ENCODE data around the gene CATSPERZ.

CATSPERZ gene, protein sequence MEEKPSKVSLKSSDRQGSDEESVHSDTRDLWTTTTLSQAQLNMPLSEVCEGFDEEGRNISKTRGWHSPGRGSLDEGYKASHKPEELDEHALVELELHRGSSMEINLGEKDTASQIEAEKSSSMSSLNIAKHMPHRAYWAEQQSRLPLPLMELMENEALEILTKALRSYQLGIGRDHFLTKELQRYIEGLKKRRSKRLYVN

DNA sequence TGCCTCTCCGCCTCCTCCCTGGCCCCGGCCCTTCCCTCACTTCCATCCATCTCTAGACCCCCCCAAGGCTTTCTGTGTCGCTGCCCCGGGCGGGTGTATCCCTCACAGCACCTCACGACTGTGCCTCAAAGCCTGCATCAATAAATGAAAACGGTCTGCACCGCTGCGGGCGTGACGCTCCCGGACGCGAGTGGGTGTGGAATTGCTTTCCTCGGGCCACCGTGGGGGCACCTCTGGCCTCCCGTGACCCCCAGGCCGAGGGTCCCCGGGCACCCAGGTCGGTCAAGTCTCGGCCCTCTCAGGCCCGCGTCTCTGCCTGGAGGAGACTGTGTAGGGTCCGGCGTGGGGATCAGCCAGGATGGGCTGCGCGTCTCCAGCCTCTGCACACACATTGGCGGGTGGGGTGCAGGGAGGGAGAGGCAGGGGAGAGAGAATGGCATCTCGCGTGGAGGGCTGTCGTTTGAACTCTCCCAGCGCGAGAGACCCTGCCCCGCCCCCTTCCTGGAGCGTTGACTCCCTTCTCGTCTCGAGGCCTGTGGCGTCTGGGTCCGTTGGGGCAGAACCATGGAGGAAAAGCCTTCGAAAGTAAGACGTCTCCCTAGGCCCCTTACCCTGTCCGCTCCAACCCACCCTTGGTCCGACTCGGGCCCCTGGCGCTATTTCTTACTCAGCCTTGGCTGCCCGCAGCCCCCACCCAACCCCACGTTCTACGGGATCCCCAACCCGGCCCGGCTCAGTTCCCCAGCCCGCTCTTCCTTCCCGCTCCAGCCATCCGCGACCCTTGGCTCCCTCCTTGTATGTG lies at the start of gene CATSPERZ:
CATSPERZ (plus strand) TSS at position 512 of the 802 bp plus-strand sequence; CDS start at position 565, 53 bp downstream.
- peaks cover 35% of the 10 kb centered on the region for H3K27me3 ChIP-seq (ENCODE audit: low read depth)
- no peaks in the 10 kb centered on the region for H3K9me3 ChIP-seq
- in situ Hi-C loops (cut with MboI; ENCODE audit: low sequenced_read_pairs) = no loop called here
- peaks cover 7% of the 10 kb centered on the region; the same call in 1 of the 2 replicates for H3K4me1 ChIP-seq
- peak within 1 kb of the TSS; percentile 16 for H3K4me3 ChIP-seq
- H3K36me3 ChIP-seq (replicated peaks) = no peaks in the 10 kb centered on the region
- no peak for DNase-seq (ENCODE audit: low spot score in 2 of 2)

DNA sequence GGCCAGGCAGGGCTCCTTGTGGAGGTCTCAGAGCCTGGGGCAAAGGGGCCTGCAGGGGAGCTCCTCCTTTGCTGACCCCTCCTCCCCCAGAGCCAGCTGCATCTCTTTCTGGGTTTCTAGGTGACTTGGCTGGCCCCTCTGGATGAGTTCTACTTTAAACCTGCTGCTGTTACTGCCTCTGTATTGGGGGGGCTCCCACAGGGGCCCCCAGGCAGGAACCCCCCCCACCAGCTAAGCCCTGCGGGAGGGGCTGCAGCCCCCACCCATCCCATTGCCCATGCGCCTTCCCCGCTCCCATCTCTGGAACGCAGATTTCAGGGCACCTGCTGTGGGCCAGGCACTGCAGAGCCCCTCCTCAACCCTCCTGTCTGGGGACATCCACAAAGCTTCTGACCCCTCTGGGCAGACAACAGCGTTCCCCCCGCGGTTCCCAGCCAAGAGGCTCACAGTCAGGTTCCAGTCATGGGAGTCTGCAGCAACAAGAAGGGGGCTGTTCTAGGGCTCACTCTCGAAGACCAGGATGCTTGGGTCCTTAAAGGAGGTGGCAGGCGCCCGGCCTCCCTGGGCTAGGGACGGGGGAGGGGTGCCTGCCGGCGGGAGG lies 49.6 kb upstream of the CATSPERZ start:
- H3K27me3 ChIP-seq (ENCODE audit: low read depth) = no peaks in the 10 kb centered on the region
- peak overlapping the region; percentile 70 for H3K4me3 ChIP-seq
- DNase-seq (ENCODE audit: low spot score in 2 of 2) = peak in 1 of 2 experiments; percentile 32
- peaks cover 12% of the 10 kb centered on the region for H3K4me1 ChIP-seq
- H3K9me3 ChIP-seq = no peaks in the 10 kb centered on the region
- H3K36me3 ChIP-seq (replicated peaks) = peaks cover 9% of the 10 kb centered on the region
- in situ Hi-C loops (cut with MboI; ENCODE audit: low sequenced_read_pairs) = loop anchor here (25.0 kb wide), 1 partner anchor 862 kb away; the partner anchor contains the start of genes FAU, MRPL49, TM7SF2 and ZNHIT2

DNA sequence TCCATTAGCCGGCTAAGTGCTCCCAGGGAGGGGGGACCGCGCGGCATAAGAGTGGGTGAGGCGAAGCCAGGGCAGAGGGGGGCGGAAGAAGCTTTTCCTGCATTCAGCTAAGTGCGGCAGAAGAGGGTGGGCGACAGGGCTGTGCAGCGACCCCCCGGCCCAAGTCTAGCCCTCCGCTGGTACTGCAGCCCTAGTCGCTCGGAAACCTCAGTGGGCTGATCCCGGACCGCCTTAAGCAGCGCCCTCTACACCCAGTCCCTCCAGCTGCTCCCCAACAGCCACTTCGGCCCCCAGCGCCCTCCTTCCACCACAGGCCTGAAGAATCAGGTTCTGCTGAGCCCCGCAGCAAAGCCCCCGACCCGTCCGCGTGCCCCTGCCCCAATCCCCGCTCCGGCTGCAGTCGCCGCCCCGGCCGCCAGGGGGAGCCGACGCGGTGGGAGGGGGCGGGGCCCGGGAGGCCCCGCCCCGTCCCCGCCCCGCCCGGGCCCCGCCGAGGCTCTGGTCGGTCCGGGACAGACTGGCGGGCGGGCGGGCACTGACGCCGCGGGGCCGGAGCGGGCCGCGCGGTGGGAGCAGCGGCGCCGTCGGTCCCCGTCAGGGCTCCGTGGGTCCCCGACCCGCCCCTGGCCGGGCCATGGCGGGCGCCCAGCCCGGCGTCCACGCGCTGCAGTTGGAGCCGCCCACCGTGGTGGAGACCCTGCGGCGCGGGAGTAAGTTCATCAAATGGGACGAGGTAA lies 49.0 kb upstream of the CATSPERZ start, which contains the start of gene PLCB3:
PLCB3 (plus strand) TSS at position 515 of the 737 bp plus-strand sequence; CDS start at position 635, 120 bp downstream.
- Histone ChIP-seq H3K27me3 (ENCODE audit: low read depth) (no peaks in the 10 kb centered on the region), H3K4me3 (peak within 1 kb of the TSS; percentile 70), H3K4me1 (peaks cover 12% of the 10 kb centered on the region), H3K36me3 (replicated peaks) (peaks cover 15% of the 10 kb centered on the region), H3K9me3 (no peaks in the 10 kb centered on the region)
- peak; percentile 33 to 69 for DNase-seq (ENCODE audit: low spot score in 2 of 2)
- in situ Hi-C loops (cut with MboI; ENCODE audit: low sequenced_read_pairs) = loop anchor here (25.0 kb wide), 1 partner anchor 861 kb away; the partner anchor contains the start of genes FAU, MRPL49, TM7SF2 and ZNHIT2

DNA sequence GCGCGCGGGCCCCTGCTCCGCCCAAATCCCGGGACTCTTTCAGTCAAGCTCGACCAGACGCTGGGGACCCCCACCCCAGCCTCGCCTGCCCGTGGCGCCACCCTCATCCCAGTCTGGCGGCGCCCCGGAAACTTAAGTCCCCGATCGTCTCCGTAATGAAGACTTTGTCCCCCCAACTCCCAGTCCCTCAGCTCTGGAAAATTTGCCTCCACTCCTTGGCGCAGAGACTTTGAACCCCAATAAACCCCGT lies 48.5 kb upstream of the CATSPERZ start:
- Histone ChIP-seq H3K4me1 (peaks cover 12% of the 10 kb centered on the region), H3K36me3 (replicated peaks) (peaks cover 20% of the 10 kb centered on the region), H3K9me3 (no peaks in the 10 kb centered on the region), H3K4me3 (peak overlapping the region; percentile 70), H3K27me3 (ENCODE audit: low read depth) (no peaks in the 10 kb centered on the region)
- DNase-seq (ENCODE audit: low spot score in 2 of 2) = no peak
- in situ Hi-C loops (cut with MboI; ENCODE audit: low sequenced_read_pairs) = loop anchor here (25.0 kb wide), 1 partner anchor 861 kb away; the partner anchor contains the start of genes FAU, MRPL49, TM7SF2 and ZNHIT2

DNA sequence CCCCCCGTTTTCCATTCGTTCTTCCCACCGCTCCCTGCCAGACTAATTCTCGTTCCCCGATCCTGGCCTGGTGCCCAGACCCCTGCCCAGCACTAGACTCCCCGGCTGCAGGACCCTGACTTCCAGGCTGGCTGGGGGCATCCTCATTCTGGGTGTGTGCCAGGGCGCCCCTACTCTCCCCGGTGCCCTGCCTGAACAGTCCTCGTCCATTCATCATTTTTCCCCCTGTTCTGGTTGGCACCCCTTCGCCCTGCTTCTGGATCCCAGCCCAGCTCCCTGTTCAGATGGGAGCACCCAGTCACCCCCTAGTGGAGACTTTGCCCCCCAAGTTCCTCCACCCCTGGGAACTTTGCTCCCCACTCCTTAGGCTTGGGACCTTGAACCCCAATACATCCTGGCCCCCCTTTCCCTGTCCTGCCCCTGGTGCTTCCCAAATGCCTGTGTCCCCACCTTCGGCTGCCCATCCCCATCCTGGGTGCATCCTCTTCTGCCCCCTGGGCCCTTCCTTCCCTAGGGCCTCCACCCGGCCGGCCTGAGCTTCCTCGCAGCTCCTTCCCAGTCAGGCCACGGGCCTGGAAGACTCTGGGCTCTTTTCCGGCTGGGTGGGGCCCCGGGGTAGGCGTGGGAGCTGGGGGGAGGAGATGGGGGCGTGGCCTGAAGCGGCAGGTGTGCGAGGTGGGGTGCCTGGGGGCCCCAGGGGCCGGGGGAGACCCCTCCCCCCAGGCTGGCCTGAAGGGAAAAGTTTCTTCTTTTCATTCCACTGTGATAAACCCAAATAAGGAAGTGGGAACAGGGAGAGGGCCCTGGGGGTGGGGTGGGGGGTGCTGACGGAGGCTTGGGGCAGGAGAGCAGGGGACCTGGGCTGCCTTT lies 47.9 kb upstream of the CATSPERZ start:
- Histone ChIP-seq H3K9me3 (no peaks in the 10 kb centered on the region), H3K4me3 (peak overlapping the region; percentile 70), H3K27me3 (ENCODE audit: low read depth) (no peaks in the 10 kb centered on the region), H3K4me1 (peaks cover 12% of the 10 kb centered on the region), H3K36me3 (replicated peaks) (peaks cover 22% of the 10 kb centered on the region)
- DNase-seq (ENCODE audit: low spot score in 2 of 2) = peak in 1 of 2 experiments; percentile 75
- in situ Hi-C loops (cut with MboI; ENCODE audit: low sequenced_read_pairs) = loop anchor here (25.0 kb wide), 1 partner anchor 860 kb away; the partner anchor contains the start of genes FAU, MRPL49, TM7SF2 and ZNHIT2

DNA sequence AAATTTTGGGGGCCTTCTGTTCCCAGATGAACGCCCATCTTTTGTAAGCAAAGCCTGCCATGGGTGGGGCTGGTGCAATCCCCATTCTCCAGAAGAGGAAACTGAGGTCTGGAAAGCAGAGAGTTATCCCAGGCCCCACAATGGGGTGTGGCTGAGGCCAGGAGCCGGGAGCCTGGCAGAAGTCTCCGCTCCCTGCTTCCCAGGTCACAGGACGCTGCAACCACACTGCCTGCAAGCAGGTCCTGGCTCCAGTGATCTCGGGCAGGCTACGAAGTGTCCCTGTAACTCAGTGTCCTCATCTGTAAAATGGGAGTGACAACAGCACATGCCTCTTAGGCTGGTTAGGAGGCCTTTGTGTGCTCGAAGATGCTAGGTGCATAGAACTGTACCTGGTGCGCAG lies 47.1 kb upstream of the CATSPERZ start:
- in situ Hi-C loops (cut with MboI; ENCODE audit: low sequenced_read_pairs) = loop anchor here (25.0 kb wide), 1 partner anchor 859 kb away; the partner anchor contains the start of genes FAU, MRPL49, TM7SF2 and ZNHIT2
- no peak for DNase-seq (ENCODE audit: low spot score in 2 of 2)
- Histone ChIP-seq H3K27me3 (ENCODE audit: low read depth) (no peaks in the 10 kb centered on the region), H3K4me1 (peaks cover 7% of the 10 kb centered on the region), H3K36me3 (replicated peaks) (peaks cover 26% of the 10 kb centered on the region), H3K9me3 (no peaks in the 10 kb centered on the region), H3K4me3 (no peak overlapping the region)

DNA sequence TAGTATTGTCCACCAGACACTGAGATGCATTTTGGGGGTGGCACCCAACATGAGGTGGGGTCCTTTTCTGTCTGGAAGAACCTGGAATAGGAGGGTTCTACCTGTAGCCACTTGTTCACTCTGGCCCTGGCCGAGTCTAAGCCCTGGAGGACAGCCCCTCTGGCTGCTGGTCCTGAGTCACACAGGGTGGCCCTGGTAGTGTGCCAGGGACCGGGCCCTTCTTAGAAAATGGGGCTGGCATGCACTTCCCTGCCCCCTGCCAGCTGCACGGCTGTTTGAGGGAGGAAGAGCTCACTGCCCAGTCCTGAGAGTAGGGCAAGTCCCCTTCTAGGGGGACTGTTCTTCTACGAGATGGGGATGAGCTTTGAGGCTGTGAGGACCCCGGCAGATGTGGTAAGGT lies 46.7 kb upstream of the CATSPERZ start:
- Histone ChIP-seq H3K9me3 (no peaks in the 10 kb centered on the region), H3K4me1 (peaks cover 7% of the 10 kb centered on the region), H3K27me3 (ENCODE audit: low read depth) (no peaks in the 10 kb centered on the region), H3K4me3 (no peak overlapping the region), H3K36me3 (replicated peaks) (peaks cover 30% of the 10 kb centered on the region)
- DNase-seq (ENCODE audit: low spot score in 2 of 2) = no peak
- in situ Hi-C loops (cut with MboI; ENCODE audit: low sequenced_read_pairs) = loop anchor here (25.0 kb wide), 1 partner anchor 859 kb away; the partner anchor contains the start of genes FAU, MRPL49, TM7SF2 and ZNHIT2

DNA sequence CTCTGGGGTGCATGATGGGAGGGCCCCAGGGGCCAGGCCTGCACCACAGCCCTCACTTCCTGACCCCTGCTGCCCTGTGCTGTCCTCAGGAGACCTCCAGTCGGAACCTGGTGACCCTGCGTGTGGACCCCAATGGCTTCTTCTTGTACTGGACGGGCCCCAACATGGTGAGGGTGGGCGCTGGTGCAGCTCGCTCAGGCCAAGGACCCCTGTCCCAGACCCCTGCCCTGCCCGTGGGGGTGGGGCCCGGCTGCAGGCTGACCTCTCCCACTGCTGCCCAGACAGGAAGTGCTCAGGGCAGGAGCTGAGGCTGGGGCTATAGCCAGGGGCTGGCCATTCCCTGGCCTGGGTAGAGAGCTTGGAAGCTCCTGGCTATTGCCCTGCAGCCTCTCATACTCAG lies 45.8 kb upstream of the CATSPERZ start:
- no peak for DNase-seq (ENCODE audit: low spot score in 2 of 2)
- Histone ChIP-seq H3K36me3 (replicated peaks) (peaks cover 39% of the 10 kb centered on the region), H3K9me3 (no peaks in the 10 kb centered on the region), H3K27me3 (ENCODE audit: low read depth) (no peaks in the 10 kb centered on the region), H3K4me3 (no peak overlapping the region), H3K4me1 (peaks cover 7% of the 10 kb centered on the region)
- in situ Hi-C loops (cut with MboI; ENCODE audit: low sequenced_read_pairs) = loop anchor here (25.0 kb wide), 1 partner anchor 858 kb away; the partner anchor contains the start of genes FAU, MRPL49, TM7SF2 and ZNHIT2

DNA sequence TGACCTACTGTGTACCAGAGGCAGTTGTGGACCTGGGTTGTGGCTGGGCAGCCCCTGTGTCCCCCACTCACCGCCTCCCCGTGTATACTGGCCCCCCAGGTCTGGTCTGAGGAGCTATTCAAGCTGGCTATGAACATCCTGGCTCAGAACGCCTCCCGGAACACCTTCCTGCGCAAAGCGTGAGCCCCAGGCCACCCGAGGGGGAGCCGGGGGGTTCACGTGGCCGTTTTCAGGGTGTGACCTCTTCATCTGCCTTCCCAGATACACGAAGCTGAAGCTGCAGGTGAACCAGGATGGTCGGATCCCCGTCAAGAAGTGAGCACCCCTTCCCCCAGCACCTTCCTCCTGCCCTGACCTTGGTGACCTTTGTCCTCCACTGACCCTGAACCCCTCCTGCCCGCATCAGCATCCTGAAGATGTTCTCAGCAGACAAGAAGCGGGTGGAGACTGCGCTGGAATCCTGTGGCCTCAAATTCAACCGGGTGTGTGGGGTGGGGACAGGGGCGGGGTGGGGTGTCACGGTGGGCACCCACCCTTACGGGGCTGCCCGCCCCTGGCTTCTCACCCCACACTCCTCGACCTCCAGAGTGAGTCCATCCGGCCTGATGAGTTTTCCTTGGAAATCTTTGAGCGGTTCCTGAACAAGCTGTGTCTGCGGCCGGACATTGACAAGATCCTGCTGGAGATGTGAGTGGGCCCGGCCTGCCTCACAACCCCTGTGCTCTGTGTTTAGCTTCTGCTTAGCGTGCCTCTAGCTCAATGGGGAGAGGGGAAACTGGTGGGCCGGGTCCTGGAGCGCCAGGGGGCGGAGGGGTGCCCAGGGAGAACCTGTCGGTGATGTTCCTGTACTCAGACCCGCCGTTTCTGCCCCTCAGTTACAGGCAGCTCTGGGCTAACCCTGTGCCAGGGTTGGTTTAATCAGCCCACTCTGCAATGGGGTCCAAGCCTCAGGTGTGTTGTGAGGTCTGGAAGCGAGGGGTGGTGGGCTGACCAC lies 44.7 kb upstream of the CATSPERZ start:
- DNase-seq (ENCODE audit: low spot score in 2 of 2) = no peak
- Histone ChIP-seq H3K4me1 (peaks cover 6% of the 10 kb centered on the region), H3K4me3 (no peak overlapping the region), H3K27me3 (ENCODE audit: low read depth) (no peaks in the 10 kb centered on the region), H3K9me3 (no peaks in the 10 kb centered on the region), H3K36me3 (replicated peaks) (peaks cover 50% of the 10 kb centered on the region)
- in situ Hi-C loops (cut with MboI; ENCODE audit: low sequenced_read_pairs) = loop anchor here (25.0 kb wide), 1 partner anchor 857 kb away; the partner anchor contains the start of genes FAU, MRPL49, TM7SF2 and ZNHIT2

DNA sequence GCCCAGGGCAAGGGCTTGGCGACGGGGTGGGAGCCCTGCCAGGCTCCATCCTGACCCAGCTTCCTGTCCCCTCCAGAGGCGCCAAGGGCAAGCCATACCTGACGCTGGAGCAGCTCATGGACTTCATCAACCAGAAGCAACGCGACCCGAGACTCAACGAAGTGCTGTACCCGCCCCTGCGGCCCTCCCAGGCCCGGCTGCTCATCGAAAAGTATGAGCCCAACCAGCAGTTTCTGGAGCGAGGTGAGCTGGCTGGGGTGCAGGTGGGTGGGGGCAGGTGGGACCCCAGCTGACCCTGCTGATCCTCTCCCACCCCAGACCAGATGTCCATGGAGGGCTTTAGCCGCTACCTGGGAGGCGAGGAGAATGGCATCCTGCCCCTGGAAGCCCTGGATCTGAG lies 43.9 kb upstream of the CATSPERZ start:
- no peak overlapping the region for H3K4me3 ChIP-seq
- H3K4me1 ChIP-seq = no peaks in the 10 kb centered on the region
- peaks cover 54% of the 10 kb centered on the region for H3K36me3 ChIP-seq (replicated peaks)
- DNase-seq (ENCODE audit: low spot score in 2 of 2) = no peak
- no peaks in the 10 kb centered on the region for H3K27me3 ChIP-seq (ENCODE audit: low read depth)
- H3K9me3 ChIP-seq = no peaks in the 10 kb centered on the region
- in situ Hi-C loops (cut with MboI; ENCODE audit: low sequenced_read_pairs) = loop anchor here (25.0 kb wide), 1 partner anchor 856 kb away; the partner anchor contains the start of genes FAU, MRPL49, TM7SF2 and ZNHIT2

DNA sequence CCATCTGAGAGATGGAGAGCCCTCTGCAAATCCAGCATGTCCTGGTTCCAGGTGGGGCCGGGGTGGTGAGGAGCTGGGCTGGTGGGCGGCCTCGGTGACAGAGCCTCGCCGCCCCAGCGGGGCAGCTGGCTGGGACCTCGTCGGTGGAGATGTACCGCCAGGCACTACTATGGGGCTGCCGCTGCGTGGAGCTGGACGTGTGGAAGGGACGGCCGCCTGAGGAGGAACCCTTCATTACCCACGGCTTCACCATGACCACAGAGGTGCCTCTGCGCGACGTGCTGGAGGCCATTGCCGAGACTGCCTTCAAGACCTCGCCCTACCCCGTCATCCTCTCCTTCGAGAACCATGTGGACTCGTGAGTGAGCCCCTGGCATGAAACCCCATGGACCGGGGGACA lies 41.8 kb upstream of the CATSPERZ start:
- H3K9me3 ChIP-seq = no peaks in the 10 kb centered on the region
- no peaks in the 10 kb centered on the region for H3K27me3 ChIP-seq (ENCODE audit: low read depth)
- no peaks in the 10 kb centered on the region for H3K4me1 ChIP-seq
- in situ Hi-C loops (cut with MboI; ENCODE audit: low sequenced_read_pairs) = loop anchor here (25.0 kb wide), 1 partner anchor 854 kb away; the partner anchor contains the start of genes FAU, MRPL49, TM7SF2 and ZNHIT2
- peaks cover 73% of the 10 kb centered on the region for H3K36me3 ChIP-seq (replicated peaks)
- DNase-seq (ENCODE audit: low spot score in 2 of 2) = no peak
- no peak overlapping the region for H3K4me3 ChIP-seq
